Astrocyte of the cerebellum (primary cell): ENCODE results near the gene PURB.

Experiments used
- DNase-seq: peaks from one replicate; pipeline ENCODE4 v3.0.0-alpha.2; 2011; ENCODE audit warnings: low read depth
- H3K4me3 ChIP-seq: 2 replicates; pipeline ENCODE4 v1.5.1; 2011; ENCODE audit warnings: mild to moderate bottlenecking, low read depth, low read length, moderate library complexity
- in situ Hi-C: cut with HindIII; loops from 2 replicates; pipeline ENCODE4 v1.10.0; 2017; ENCODE audit warnings: low sequenced_read_pairs
- TF ChIP-seq, protein P1 (sequence below): IDR thresholded peaks from 2 replicates; pipeline ENCODE4 v1.5.1; 2012; ENCODE audit warnings: low read length, low read depth, moderate library complexity, mild to moderate bottlenecking; ENCODE audit errors: missing control alignments

PURB gene

DNA sequence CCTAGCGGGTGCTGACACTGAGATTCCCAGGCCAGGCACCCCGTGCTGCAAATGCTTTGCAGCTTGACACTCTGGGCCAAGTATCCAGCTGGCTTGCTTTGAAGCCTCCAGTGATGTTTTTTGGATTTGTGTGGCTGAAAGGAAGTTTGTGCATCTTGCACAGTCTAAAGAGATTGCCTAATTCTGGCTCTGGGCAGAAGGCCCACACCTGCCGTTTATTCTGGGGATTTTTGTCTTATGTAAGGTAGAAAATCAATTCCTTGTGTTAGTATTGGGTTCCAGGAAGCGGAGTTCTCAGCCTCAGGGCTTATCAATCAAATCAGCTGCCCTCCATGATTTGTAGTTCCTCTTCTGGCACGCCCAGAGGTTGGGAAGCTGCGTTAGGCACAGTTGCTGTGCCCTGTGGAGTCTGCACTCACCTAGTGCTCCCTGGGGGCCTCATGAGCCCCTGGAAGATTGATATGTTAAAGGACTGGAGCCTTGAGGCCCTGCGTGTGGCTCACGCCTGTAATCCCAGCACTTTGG lies 8.4 kb upstream of the PURB start:
- DNase-seq: no peak

DNA sequence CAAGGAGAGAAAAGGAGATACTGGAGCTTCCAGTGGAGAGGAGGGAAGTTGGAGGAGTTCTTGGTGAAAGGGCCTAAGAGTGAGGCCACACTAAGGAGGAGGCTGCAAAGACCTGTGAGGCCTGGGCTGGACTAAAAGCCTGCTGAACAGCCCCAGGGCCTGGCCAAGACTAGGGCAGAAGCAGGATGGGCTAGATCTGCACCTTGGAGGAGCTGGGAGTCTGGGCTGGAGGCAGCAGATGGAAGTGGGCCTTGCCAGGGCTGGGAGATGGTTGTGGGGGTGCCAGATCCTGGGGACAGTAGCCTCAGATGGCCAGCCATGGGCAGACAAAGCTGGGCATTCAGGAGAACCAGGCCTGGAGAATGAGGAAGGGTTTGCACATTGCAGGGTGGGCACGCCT lies 6.5 kb upstream of the PURB start:
- no peak overlapping the region for H3K4me3 ChIP-seq
- TF ChIP-seq, protein P1, sequence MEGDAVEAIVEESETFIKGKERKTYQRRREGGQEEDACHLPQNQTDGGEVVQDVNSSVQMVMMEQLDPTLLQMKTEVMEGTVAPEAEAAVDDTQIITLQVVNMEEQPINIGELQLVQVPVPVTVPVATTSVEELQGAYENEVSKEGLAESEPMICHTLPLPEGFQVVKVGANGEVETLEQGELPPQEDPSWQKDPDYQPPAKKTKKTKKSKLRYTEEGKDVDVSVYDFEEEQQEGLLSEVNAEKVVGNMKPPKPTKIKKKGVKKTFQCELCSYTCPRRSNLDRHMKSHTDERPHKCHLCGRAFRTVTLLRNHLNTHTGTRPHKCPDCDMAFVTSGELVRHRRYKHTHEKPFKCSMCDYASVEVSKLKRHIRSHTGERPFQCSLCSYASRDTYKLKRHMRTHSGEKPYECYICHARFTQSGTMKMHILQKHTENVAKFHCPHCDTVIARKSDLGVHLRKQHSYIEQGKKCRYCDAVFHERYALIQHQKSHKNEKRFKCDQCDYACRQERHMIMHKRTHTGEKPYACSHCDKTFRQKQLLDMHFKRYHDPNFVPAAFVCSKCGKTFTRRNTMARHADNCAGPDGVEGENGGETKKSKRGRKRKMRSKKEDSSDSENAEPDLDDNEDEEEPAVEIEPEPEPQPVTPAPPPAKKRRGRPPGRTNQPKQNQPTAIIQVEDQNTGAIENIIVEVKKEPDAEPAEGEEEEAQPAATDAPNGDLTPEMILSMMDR: no peak
- DNase-seq: no peak
- in situ Hi-C loops: no loop called here

More for the DNA sequence above, 8.4 kb upstream of the PURB start:
- TF ChIP-seq, protein P1: no peak
- in situ Hi-C loops: no loop called here
- H3K4me3 ChIP-seq: no peak overlapping the region

GRCh38 chr7:44891372-44891771 lies 6.0 kb upstream of the PURB start:
- no peak for DNase-seq
- in situ Hi-C loops: no loop called here
- no peak overlapping the region for H3K4me3 ChIP-seq
- TF ChIP-seq, protein P1: no peak

GRCh38 chr7:44889086-44889781 lies 3.9 kb upstream of the PURB start:
- H3K4me3 ChIP-seq: no peak overlapping the region
- TF ChIP-seq, protein P1: no peak
- DNase-seq: no peak
- in situ Hi-C loops: no loop called here

- in situ Hi-C loops: no loop called here
- TF ChIP-seq, protein P1: no peak
- no peak overlapping the region for H3K4me3 ChIP-seq
- DNase-seq: no peak
Observed at GRCh38 chr7:44887293-44887692, 2.0 kb upstream of the PURB start.

DNA sequence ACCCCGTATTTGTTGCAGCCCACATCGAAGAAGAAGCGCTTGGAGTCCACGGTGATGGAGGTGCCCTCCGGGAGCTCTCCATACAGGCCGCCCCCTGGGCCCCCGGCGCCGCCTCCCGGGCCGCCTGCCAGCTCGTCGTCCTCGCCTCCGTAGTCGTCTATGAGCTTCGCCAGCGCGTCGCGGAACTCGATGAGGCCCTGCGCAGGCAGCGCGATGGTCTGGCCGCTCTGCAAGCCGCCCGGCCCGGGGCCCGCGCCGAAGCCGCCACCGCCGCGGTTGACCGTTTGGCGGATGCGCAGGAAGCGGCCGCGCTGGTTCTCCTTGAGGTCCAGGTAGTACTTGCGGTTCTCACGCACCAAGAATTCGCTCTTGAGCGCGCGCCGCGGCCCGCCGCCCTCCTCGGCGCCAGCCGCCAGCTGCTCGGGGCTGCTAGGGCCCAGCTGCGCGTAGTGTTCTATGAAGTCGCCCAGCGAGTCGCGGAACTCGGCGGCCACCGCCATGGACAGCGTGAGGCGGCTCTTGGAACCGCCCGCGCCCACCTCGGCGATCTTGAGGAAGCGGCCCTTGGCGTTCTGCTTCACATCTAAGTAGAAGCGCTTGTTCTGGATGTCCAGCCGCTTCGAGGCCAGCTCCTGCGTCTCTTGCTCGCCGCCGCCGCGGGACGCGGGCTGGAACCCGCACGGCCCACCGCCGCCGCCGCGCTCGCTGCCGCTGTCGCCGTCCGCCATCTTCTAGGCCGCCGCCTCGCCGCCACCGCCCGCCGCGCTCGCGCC lies 523 bp downstream of the PURB start:
- in situ Hi-C loops: no loop called here
- TF ChIP-seq, protein P1: no peak
- peak overlapping the region; percentile 60 for H3K4me3 ChIP-seq
- no peak for DNase-seq
